GM18858 (cell line): Measurements from ENCODE around the gene CATSPERE.

ENCODE experiments used
- ATAC-seq: cut with Tn5 transposase; IDR thresholded peaks from one replicate; pipeline ENCODE4 v1.9.1; 2021; ENCODE audit not compliant: unreplicated experiment

Gene CATSPERE

GRCh38 chr1:244626709-244627108, 165.6 kb downstream of the CATSPERE start:
- no peak for ATAC-seq

- ATAC-seq: no peak
These were observed 167.7 kb downstream of the CATSPERE start for GRCh38 chr1:244628789-244629188.

DNA sequence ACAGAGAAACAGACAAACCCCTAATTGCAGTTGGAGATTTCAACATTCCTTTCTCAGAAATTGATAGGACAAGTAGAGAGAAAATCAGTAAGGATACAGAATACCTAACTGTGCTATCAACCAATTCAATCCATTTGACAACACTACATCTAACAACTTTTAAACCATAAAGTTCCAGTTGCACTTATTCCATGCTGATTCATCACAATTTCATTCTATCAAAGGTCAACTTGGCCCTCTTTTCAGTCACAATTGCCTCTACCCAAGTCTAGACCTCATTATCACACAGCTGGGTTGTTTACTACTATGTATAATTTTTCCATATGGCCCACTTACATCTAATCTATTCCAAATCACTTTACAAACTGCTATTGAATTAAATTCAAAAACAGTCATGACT, 172.1 kb downstream of the CATSPERE start:
- ATAC-seq: no peak

GRCh38 chr1:244634546-244634945, 173.5 kb downstream of the CATSPERE start:
- no peak for ATAC-seq

DNA sequence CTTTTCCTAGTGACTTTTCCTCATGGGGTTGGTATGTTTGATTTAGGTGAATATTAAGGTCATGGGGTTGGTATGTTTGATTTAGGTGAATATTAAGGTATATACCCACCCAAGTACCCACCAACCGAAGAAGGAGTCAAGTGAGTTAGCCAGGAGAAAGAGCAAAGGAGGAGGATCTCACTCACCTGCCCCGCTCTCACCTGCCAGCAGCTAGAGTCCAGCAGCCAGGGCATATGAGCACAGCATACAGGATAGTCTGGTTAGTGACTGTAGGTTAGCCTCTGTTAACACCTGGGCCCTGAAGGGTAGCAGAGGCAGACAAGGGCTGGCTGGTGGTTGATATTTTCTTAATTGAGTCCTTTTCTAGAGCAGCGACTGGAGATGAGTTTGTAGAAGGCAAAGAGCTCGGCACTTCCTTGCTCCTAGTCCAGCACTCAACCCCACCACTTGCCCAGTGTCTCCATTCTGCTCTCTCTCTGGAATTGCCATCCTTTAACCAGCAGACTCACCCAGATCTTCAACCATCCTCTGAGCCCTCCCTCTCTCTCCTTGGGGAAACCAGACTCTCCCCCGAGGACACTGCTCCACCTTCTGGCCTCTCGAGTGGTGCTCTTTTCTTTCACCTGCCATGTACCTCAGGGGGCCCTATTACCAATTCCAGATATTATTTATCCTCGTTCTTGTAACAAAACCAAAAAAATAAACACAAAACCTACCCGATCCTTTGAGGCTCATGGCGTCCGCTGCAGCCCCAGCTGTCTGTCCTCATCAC, 175.6 kb downstream of the CATSPERE start:
- no peak for ATAC-seq

- no peak for ATAC-seq
These were observed 178.5 kb downstream of the CATSPERE start for GRCh38 chr1:244639561-244639960.

DNA sequence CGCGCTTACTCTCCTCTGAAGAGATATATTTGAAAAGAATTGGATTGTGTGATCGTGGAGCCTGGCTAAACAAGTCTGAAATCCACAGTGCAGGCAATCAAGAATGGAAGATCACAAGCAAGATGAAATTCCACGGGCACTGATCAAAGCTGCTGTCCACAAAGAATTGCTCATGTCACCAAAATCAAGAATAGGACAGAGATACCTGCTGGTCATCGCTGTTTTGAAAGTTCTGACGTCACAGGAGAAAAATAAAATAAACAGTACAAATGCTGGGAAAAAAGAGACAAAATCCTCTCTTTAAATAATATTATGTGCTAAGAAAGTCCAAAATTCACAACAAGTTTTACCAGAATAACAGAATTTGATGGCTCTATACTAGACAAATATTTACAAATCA, 179.8 kb downstream of the CATSPERE start:
- no peak for ATAC-seq

DNA sequence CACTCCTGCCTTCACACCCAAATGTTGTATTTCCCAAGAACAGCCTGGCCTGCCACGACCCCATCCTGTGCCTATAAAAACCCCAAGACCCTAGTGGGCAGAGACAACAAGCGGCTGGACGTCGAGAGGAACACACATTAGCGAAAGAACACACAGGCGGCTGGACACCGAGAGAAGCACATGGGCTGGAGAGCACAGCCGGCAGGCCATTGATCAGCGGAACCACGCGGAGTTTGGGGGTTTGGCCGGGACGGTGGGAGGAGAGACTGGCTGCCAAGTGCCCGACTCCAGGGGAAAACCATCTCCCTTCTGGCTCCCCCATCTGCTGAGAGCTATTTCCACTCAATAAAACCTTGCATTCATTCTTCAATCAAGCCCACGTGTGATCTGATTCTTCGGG, 181.5 kb downstream of the CATSPERE start:
- ATAC-seq: no peak

GRCh38 chr1:244642988-244643387, 181.9 kb downstream of the CATSPERE start:
- ATAC-seq: no peak

GRCh38 chr1:244645414-244645813, 184.3 kb downstream of the CATSPERE start:
- ATAC-seq: no peak

- ATAC-seq: no peak
These were observed 184.8 kb downstream of the CATSPERE start for GRCh38 chr1:244645890-244646289.

- no peak for ATAC-seq
These were observed 186.7 kb downstream of the CATSPERE start for GRCh38 chr1:244647819-244648218.

- no peak for ATAC-seq
These were observed 191.0 kb downstream of the CATSPERE start for GRCh38 chr1:244651956-244652622.

DNA sequence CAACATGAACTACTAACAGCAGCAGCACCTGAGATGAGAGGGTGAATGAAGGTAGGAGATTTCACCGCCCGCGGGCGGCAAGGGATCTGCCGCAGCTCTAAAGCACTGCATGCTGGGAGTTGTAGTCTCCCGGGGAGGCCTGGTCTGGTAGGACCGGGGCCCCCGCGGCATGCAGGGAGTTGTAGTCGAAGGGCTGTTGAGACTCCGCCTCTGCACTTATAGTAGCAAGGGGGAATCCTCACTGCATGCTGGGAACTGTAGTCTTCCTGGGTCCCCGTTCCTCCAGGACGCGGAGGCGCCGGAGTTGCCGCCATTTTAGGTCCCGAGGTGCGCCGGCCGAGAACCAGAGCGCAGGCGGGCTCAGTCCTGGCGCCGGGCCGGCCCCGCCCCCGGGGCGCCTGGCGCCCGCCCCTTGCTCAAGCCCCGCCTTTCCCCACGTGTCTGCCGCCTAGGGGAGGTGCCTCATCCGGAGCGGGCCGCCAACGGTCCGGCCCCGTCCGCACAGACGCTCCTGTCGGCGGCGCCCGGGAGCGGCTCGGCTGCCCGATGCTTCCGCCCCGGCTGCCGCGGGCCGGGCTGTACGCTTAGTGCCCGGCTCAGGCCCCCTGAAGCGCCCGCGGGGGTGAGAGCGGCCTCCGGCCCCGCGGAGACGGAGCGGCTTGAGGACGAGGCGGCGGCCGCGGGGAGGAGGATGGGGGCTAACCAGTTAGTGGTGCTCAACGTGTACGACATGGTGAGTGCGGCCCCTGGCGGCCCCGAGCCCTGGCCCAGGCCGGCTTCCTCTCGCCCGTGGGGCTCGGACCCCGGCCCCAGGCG, 191.8 kb downstream of the CATSPERE start, which contains the start of gene DESI2:
DESI2 (plus strand) TSS at position 504 of the 816 bp plus-strand sequence; CDS start at position 692, 188 bp downstream.
- peak; percentile 94 for ATAC-seq

- ATAC-seq: no peak
These were observed 192.5 kb downstream of the CATSPERE start for GRCh38 chr1:244653439-244654107.

DNA sequence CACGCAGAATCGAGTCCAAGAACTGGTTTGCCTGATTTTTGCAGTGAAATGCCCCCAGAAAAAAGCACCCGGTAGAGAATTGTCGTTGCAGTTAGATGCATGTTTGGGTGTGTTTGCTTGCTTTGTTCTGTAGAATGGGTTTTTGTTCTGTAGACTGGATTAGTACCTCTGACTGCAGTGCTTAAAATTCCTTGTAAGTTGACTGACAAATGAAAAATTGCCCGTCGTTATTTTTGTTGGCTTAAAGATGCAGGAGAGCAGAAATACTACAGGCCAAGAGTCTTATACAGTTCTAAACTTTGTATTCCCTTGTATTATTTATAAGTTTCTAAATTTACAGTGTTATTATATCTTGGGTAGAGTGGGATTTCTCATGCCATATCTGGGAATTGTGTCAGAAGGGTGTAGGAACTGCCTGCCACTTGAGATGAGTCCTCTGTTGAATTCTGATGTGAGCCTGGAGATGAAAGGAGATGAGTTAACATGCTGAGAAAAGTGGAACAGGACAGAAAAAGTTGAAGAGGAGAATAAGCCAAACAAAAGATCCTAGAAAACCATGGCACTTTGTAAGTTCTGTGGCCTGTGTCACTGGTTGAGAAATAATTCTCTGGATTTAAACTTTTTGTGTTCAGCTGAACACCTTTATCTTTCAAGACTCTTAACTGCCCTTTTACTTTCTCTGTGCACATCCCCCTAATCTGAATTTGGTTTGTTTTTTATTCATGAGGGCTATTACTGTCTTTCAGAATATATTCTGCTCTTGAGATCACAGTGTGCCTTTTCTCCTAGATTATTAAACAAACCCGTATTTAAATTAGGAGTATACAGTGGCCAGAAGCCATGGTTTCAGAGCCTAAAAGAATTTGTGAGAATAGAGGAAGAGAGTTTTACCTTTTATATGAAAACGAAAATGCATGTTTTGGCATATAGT, 193.3 kb downstream of the CATSPERE start:
- ATAC-seq: no peak

DNA sequence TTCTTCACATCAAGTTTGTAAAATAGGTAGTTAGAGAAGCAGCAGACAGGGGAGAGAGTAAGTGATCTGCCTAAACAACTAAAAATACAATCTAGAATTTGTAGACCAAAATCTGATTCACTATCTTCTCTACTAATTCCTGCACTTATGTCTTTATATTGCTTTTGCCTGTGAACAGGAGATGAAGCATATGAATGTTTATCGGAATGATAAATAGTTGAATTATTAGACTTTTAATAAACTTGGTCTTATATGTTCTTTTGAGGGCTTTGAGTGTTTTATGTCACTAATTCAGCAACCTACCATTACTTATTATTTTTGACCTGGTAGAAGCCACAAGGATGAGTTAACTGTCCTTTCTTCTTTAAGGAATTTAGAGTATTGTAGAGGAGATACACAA, 194.1 kb downstream of the CATSPERE start:
- no peak for ATAC-seq

DNA sequence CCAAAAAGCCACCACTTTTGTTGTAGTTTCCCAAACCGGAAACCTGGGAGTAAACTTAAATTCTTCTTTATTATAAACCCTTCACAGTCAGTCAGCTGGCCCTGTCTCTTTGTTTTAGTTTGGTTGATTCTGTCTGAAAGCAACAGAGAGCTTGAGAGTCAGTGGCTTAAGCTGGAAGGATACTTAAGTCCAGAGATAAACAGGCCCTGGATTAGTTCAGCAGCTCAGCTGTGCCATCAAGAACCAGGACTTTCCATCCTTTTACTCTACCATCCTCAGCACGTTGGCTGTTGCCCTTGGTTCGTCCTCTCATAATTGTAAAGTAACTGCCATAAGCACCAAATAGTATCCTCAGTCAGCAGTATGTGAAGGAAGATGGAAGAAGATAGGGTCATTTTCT, 196.3 kb downstream of the CATSPERE start:
- no peak for ATAC-seq

DNA sequence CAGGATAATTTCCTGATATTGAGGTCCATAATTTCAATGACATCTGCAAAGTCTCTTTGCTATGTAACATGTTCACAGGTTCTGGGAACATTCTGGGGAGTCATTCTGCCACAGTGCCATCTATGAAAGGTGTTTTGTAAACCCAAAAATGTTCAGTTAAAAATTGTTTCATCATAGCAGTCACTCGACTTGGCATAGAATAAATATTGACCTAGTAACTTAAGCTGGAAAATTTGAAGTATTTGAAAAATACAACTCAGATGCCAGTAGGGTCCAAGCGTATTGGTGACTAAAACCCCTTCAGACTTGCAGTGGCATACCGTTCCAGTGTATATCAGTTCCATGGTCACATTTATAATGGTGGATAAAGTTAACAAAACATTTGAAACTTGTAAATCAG, 198.6 kb downstream of the CATSPERE start:
- ATAC-seq: no peak

GRCh38 chr1:244660595-244660994, 199.5 kb downstream of the CATSPERE start:
- ATAC-seq: no peak
